ENCODE results near the gene ATP11C.

GRCh38 chrX:139734996-139735395 is 197.9 kb downstream of the ATP11C start:
- TF ChIP-seq CTCF (conservative IDR thresholded peaks at IDR 0.05; ENCODE audit: low read depth in 2 of 2) (no peak), EZH2 (IDR thresholded peaks at IDR 0.05; ENCODE audit: low read depth, unreplicated experiment) (no peak), POLR2AphosphoS5 (IDR thresholded peaks at IDR 0.05; ENCODE audit: low read depth) (no peak), EZH2phosphoT487 (IDR thresholded peaks at IDR 0.05; ENCODE audit: unreplicated experiment) (no peak), ZNF114 (CRISPR knock-in tag; IDR thresholded peaks at IDR 0.05) (no peak), ETS1 (IDR thresholded peaks at IDR 0.05) (no peak)

All from GM23338 (cell line).